HEK293 (cell line): ENCODE measurements around the gene EYA3.

Source experiments
- CTCF ChIA-PET: fragments of 350-600 bp; formaldehyde crosslinking; extraction: SDS; loops from one replicate; lab custom pipeline; 2021; ENCODE audit warnings: antibody characterized with exemption; lab: Yijun Ruan, JAX
- POLR2A ChIA-PET: fragments of 300-600 bp; formaldehyde crosslinking; extraction: SDS; loops from one replicate; lab custom pipeline; 2020; ENCODE audit warnings: antibody characterized with exemption, inconsistent platforms; lab: Yijun Ruan, JAX
- H3K27ac ChIP-seq: fragments of 200-500 bp; sonication (Bioruptor generic); 2 replicates; pipeline ENCODE4 v1.5.1; 2014; ENCODE audit warnings: low read depth, low read length, control low read depth, inconsistent platforms; ENCODE audit errors: extremely low read depth
- H3K36me3 ChIP-seq, 2 experiments: fragments of 200-500 bp in 1 of 2; sonication (Bioruptor generic) in 1 of 2; 1 replicate in 1 of 2; 2 replicates in 1 of 2; pipeline ENCODE4 v1.5.1; 2014 to 2017; ENCODE audit warnings: inconsistent platforms in 2 of 2, low read length in 2 of 2; ENCODE audit not compliant: control insufficient read depth in 2 of 2, insufficient read depth in 1 of 2
- H3K4me1 ChIP-seq: fragments of 200-500 bp; sonication (Bioruptor generic); 2 replicates; pipeline ENCODE4 v1.5.1; 2014; ENCODE audit warnings: mild to moderate bottlenecking, low read length, inconsistent platforms; ENCODE audit not compliant: control insufficient read depth, insufficient read depth
- H3K4me3 ChIP-seq: 2 replicates; pipeline ENCODE4 v1.5.1; 2011; ENCODE audit warnings: low read depth, mild to moderate bottlenecking, control low read depth, low read length, moderate library complexity
- H3K9me3 ChIP-seq: fragments of 200-500 bp; sonication (Bioruptor generic); 2 replicates; pipeline ENCODE4 v1.5.1; 2014; ENCODE audit warnings: low read depth, low read length, inconsistent platforms; ENCODE audit not compliant: control insufficient read depth, insufficient read depth
- FEZF1 ChIP-seq: fragments of 450-650 bp; formaldehyde crosslinking; IDR thresholded peaks from 2 replicates; pipeline ENCODE4 v1.5.1; 2016; ENCODE audit warnings: missing biosample characterization, missing genetic modification characterization
- GLI2 ChIP-seq: fragments of 450-650 bp; formaldehyde crosslinking; IDR thresholded peaks from 2 replicates; pipeline ENCODE4; 2017; ENCODE audit warnings: missing biosample characterization, missing genetic modification characterization, low read depth, borderline replicate concordance
- PRDM6 ChIP-seq: fragments of 450-650 bp; formaldehyde crosslinking; IDR thresholded peaks from 2 replicates; pipeline ENCODE4 v1.5.1; 2017; ENCODE audit warnings: missing biosample characterization, missing genetic modification characterization
- RBAK ChIP-seq: fragments of 450-650 bp; formaldehyde crosslinking; IDR thresholded peaks from 2 replicates; pipeline ENCODE4 v1.5.1; 2016; ENCODE audit warnings: missing biosample characterization, missing genetic modification characterization
- TSHZ1 ChIP-seq: fragments of 450-650 bp; formaldehyde crosslinking; IDR thresholded peaks from 2 replicates; pipeline ENCODE4 v1.5.1; 2016; ENCODE audit warnings: missing biosample characterization, missing genetic modification characterization, borderline replicate concordance
- YY2 ChIP-seq: fragments of 450-650 bp; formaldehyde crosslinking; IDR thresholded peaks from 2 replicates; pipeline ENCODE4 v1.5.1; 2016; ENCODE audit warnings: missing biosample characterization, missing genetic modification characterization
- ZBTB44 ChIP-seq: fragments of 450-650 bp; IDR thresholded peaks from 2 replicates; pipeline ENCODE4 v1.5.1; 2018; ENCODE audit warnings: missing biosample characterization, mild to moderate bottlenecking, missing genetic modification characterization
- ZBTB48 ChIP-seq: fragments of 450-650 bp; formaldehyde crosslinking; IDR thresholded peaks from 2 replicates; pipeline ENCODE4 v1.5.1; 2016; ENCODE audit warnings: missing biosample characterization, missing genetic modification characterization
- ZNF121 ChIP-seq: fragments of 450-650 bp; formaldehyde crosslinking; IDR thresholded peaks from 2 replicates; pipeline ENCODE4 v1.5.1; 2016; ENCODE audit warnings: missing biosample characterization, missing genetic modification characterization
- ZNF184 ChIP-seq: fragments of 450-650 bp; IDR thresholded peaks from 2 replicates; pipeline ENCODE4 v1.5.1; 2018; ENCODE audit warnings: missing biosample characterization, mild to moderate bottlenecking, missing genetic modification characterization
- ZNF350 ChIP-seq: fragments of 450-650 bp; formaldehyde crosslinking; IDR thresholded peaks from 2 replicates; pipeline ENCODE4 v1.5.0; 2017; ENCODE audit warnings: missing biosample characterization, mild to moderate bottlenecking, missing genetic modification characterization
- ZNF529 ChIP-seq: fragments of 450-650 bp; formaldehyde crosslinking; IDR thresholded peaks from 2 replicates; pipeline ENCODE4 v1.5.1; 2017; ENCODE audit warnings: missing genetic modification characterization, missing biosample characterization; ENCODE audit not compliant: insufficient replicate concordance
- ZNF548 ChIP-seq: fragments of 450-650 bp; formaldehyde crosslinking; IDR thresholded peaks from 2 replicates; pipeline ENCODE4 v1.5.1; 2016; ENCODE audit warnings: missing biosample characterization, missing genetic modification characterization
- ZNF549 ChIP-seq: fragments of 450-650 bp; IDR thresholded peaks from 2 replicates; pipeline ENCODE4 v1.5.1; 2018; ENCODE audit warnings: missing biosample characterization, missing genetic modification characterization, mild to moderate bottlenecking, inconsistent platforms, moderate library complexity
- ZNF624 ChIP-seq: fragments of 450-650 bp; formaldehyde crosslinking; IDR thresholded peaks from 2 replicates; pipeline ENCODE4 v1.5.1; 2017; ENCODE audit warnings: missing biosample characterization, missing genetic modification characterization
- ZNF747 ChIP-seq: fragments of 450-650 bp; formaldehyde crosslinking; IDR thresholded peaks from 2 replicates; pipeline ENCODE4 v1.5.1; 2016; ENCODE audit warnings: missing biosample characterization, missing genetic modification characterization
- ZNF785 ChIP-seq: fragments of 450-650 bp; formaldehyde crosslinking; IDR thresholded peaks from 2 replicates; pipeline ENCODE4 v1.5.1; 2016; ENCODE audit warnings: missing biosample characterization, missing genetic modification characterization

Gene EYA3

GRCh38 chr1:28031173-28031572, 57.2 kb downstream of the EYA3 start:
- POLR2A ChIA-PET, result no interaction called here
- CTCF ChIA-PET, result no interaction called here
- TF ChIP-seq RBAK (tag by site-specific recombination) (no peak), YY2 (tag by site-specific recombination) (no peak), PRDM6 (tag by site-specific recombination) (no peak), GLI2 (tag by site-specific recombination) (no peak), TSHZ1 (tag by site-specific recombination) (no peak), ZBTB48 (no peak), FEZF1 (no peak), ZNF747 (tag by site-specific recombination) (no peak), ZNF549 (tag by site-specific recombination) (no peak)
- no peaks in the 10 kb centered on the region for H3K4me1 ChIP-seq
- H3K36me3 ChIP-seq, result peaks cover 0 to 13% of the 10 kb centered on the region in 2 experiments; a peak in 1 of 3 replicates
- H3K4me3 ChIP-seq, result no peak overlapping the region
- no peak overlapping the region for H3K27ac ChIP-seq
- H3K9me3 ChIP-seq, result no peaks in the 10 kb centered on the region

GRCh38 chr1:28028873-28029654, 59.3 kb downstream of the EYA3 start:
- no peaks in the 10 kb centered on the region for H3K4me1 ChIP-seq
- ChIA-PET POLR2A (no interaction called here), CTCF (interaction anchor here (0.6 kb wide), 1 partner anchor 8 kb away, joined by 5 read pairs; no protein-coding TSS in a partner anchor)
- TF ChIP-seq ZNF548 (tag by site-specific recombination) (no peak), ZNF529 (no peak), ZNF785 (no peak), ZNF624 (tag by site-specific recombination) (no peak), ZNF121 (tag by site-specific recombination) (peak; percentile 46; the same call in 1 of the 2 replicates), ZNF184 (tag by site-specific recombination) (no peak), ZNF350 (tag by site-specific recombination) (no peak), ZBTB44 (tag by site-specific recombination) (no peak)
- peaks cover 0 to 14% of the 10 kb centered on the region in 2 experiments; a peak in 1 of 3 replicates for H3K36me3 ChIP-seq
- H3K9me3 ChIP-seq, result no peaks in the 10 kb centered on the region
- no peak overlapping the region for H3K27ac ChIP-seq
- H3K4me3 ChIP-seq, result no peak overlapping the region
